SK-N-SH (cell line): ENCODE measurements around the gene OR10A3. TPM values are rescaled to one million over a fixed set of nuclear protein-coding genes. Genes with fewer than 3 reads are reported as not detected.

Experiments used
- CTCF ChIA-PET: fragments of 300-600, 350-600 bp; formaldehyde crosslinking; extraction: SDS; loops from one replicate; lab custom pipeline; 2021; lab: Yijun Ruan, JAX
- POLR2A ChIA-PET: fragments of 350-600 bp; sonication (Branson Sonifier 250); formaldehyde crosslinking; extraction: SDS; loops from one replicate; lab custom pipeline; 2020; ENCODE audit warnings: antibody characterized with exemption, inconsistent platforms; lab: Yijun Ruan, JAX
- DNase-seq: peaks from one replicate; pipeline ENCODE4 v3.0.0; 2012
- H2AFZ ChIP-seq: fragments of 200-600 bp; sonication (generic); 2 replicates; pipeline ENCODE4 v1.8.1; 2016; ENCODE audit warnings: antibody characterized with exemption, mild to moderate bottlenecking, low read depth
- H3F3A ChIP-seq: fragments of 200-600 bp; sonication (generic); replicated peaks from 2 replicates; pipeline ENCODE3; 2016; ENCODE audit warnings: antibody characterized with exemption, mild to moderate bottlenecking; ENCODE audit not compliant: insufficient read depth
- H3K27ac ChIP-seq, 2 experiments: fragments of 200-500 bp in 1 of 2; fragments of 200-600 bp in 1 of 2; sonication (Bioruptor generic) in 1 of 2; sonication (generic), shearing (Covaris generic) in 1 of 2; 2 replicates each; pipeline versions ENCODE4 v1.5.1 to v1.6.1; 2014 to 2016; ENCODE audit warnings: low read depth in 2 of 2, inconsistent platforms in 1 of 2, low read length in 1 of 2, mild to moderate bottlenecking in 1 of 2, mixed read lengths in 1 of 2
- H3K27me3 ChIP-seq: fragments of 200-600 bp; sonication (generic), shearing (Covaris generic); 2 replicates; pipeline ENCODE4 v1.6.1; 2016; ENCODE audit warnings: mixed run types; ENCODE audit not compliant: insufficient read depth
- H3K36me3 ChIP-seq, 2 experiments: fragments of 200-500 bp in 1 of 2; fragments of 200-600 bp in 1 of 2; sonication (Bioruptor generic) in 1 of 2; sonication (generic) in 1 of 2; replicated peaks in 1 of 2; 2 replicates each; pipeline versions ENCODE3 to v1.5.1; 2014 to 2016; ENCODE audit warnings: low read length in 1 of 2, mild to moderate bottlenecking in 1 of 2; ENCODE audit not compliant: insufficient read depth in 2 of 2, control insufficient read depth in 1 of 2
- H3K4me1 ChIP-seq, 2 experiments: fragments of 200-500 bp in 1 of 2; fragments of 200-600 bp in 1 of 2; sonication (Bioruptor generic) in 1 of 2; sonication (generic), shearing (Covaris generic) in 1 of 2; 2 replicates each; pipeline versions ENCODE4 v1.5.1 to v1.6.1; 2014 to 2016; ENCODE audit warnings: low read depth in 1 of 2, low read length in 1 of 2, mixed run types in 1 of 2; ENCODE audit not compliant: insufficient read depth in 2 of 2, control insufficient read depth in 1 of 2
- H3K4me2 ChIP-seq: fragments of 200-600 bp; sonication (generic), shearing (Covaris generic); 2 replicates; pipeline ENCODE4 v1.6.1; 2017; ENCODE audit warnings: mixed run types
- H3K4me3 ChIP-seq, 2 experiments: fragments of 200-500 bp in 1 of 2; fragments of 200-600 bp in 1 of 2; sonication (Bioruptor generic) in 1 of 2; sonication (generic), shearing (Covaris generic) in 1 of 2; 2 replicates each; pipeline versions ENCODE4 v1.5.1 to v1.8.1; 2014 to 2016; ENCODE audit warnings: low read depth in 2 of 2, inconsistent platforms in 1 of 2, low read length in 1 of 2, mild to moderate bottlenecking in 1 of 2, mixed read lengths in 1 of 2, moderate library complexity in 1 of 2
- H3K79me2 ChIP-seq: fragments of 200-600 bp; sonication (generic); 2 replicates; pipeline ENCODE4 v1.8.1; 2017; ENCODE audit warnings: mild to moderate bottlenecking; ENCODE audit not compliant: insufficient read depth
- H3K9ac ChIP-seq: fragments of 200-600 bp; sonication (generic); 2 replicates; pipeline ENCODE4 v1.6.1; 2017; ENCODE audit warnings: mixed run types
- H3K9me2 ChIP-seq: fragments of 200-600 bp; sonication (generic); 2 replicates; pipeline ENCODE4 v1.6.1; 2017; ENCODE audit warnings: mixed run types
- H3K9me3 ChIP-seq: fragments of 200-600 bp; sonication (generic); 2 replicates; pipeline ENCODE4 v1.6.1; 2017; ENCODE audit warnings: mixed run types, mild to moderate bottlenecking, moderate library complexity
- H4K20me1 ChIP-seq: fragments of 200-600 bp; sonication (generic); 2 replicates; pipeline ENCODE4 v1.6.1; 2017; ENCODE audit warnings: mild to moderate bottlenecking, mixed run types; ENCODE audit not compliant: insufficient read depth
- CHD2 ChIP-seq: fragments of 150-350 bp; IDR thresholded peaks from 2 replicates; pipeline ENCODE4 v1.6.1; 2018; ENCODE audit warnings: low read length; ENCODE audit not compliant: partially characterized antibody
- CTCF ChIP-seq: fragments of 200-600 bp; sonication (generic); IDR thresholded peaks from 2 replicates; pipeline ENCODE4 v1.6.1; 2017; ENCODE audit warnings: antibody characterized with exemption, mild to moderate bottlenecking, moderate library complexity
- ELF1 ChIP-seq: IDR thresholded peaks from 2 replicates; pipeline ENCODE4 v1.4.0; 2012
- EP300 ChIP-seq, 2 experiments: IDR thresholded peaks; 2 replicates each; pipeline versions ENCODE4 v1.4.0 to v1.6.1; 2012; ENCODE audit warnings: borderline replicate concordance in 1 of 2, low read depth in 1 of 2, low read length in 1 of 2
- EZH2phosphoT487 ChIP-seq: fragments of 200-600 bp; sonication (generic); IDR thresholded peaks from 2 replicates; pipeline ENCODE4 v1.6.1; 2017; ENCODE audit warnings: low read depth, mixed run types, mild to moderate bottlenecking, antibody characterized with exemption, moderate library complexity, borderline replicate concordance
- FOSL2 ChIP-seq: IDR thresholded peaks from 2 replicates; pipeline ENCODE4 v1.4.0; 2012; ENCODE audit warnings: low read depth, mild to moderate bottlenecking, moderate library complexity, borderline replicate concordance
- FOXJ3 ChIP-seq: sonication (generic); formaldehyde crosslinking; IDR thresholded peaks from 2 replicates; pipeline ENCODE4 v1.5.1; 2020; ENCODE audit warnings: mild to moderate bottlenecking, missing genetic modification reagents
- FOXM1 ChIP-seq: IDR thresholded peaks from 2 replicates; pipeline ENCODE4 v1.4.0; 2012; ENCODE audit warnings: low read depth, mild to moderate bottlenecking
- GATA2 ChIP-seq: sonication (generic); formaldehyde crosslinking; IDR thresholded peaks from 2 replicates; pipeline ENCODE4 v1.5.0; 2020; ENCODE audit warnings: mild to moderate bottlenecking, missing genetic modification reagents
- JUND ChIP-seq: IDR thresholded peaks from 2 replicates; pipeline ENCODE4 v1.4.0; 2012
- MEF2A ChIP-seq: IDR thresholded peaks from 2 replicates; pipeline ENCODE4 v1.4.0; 2012; ENCODE audit warnings: low read depth, borderline replicate concordance
- NRF1 ChIP-seq: IDR thresholded peaks from 2 replicates; pipeline ENCODE4 v1.6.1; 2012; ENCODE audit warnings: low read depth, mild to moderate bottlenecking, low read length
- RAD21 ChIP-seq: IDR thresholded peaks from 2 replicates; pipeline ENCODE4 v1.6.1; 2012; ENCODE audit warnings: mild to moderate bottlenecking, low read length
- RCOR1 ChIP-seq: fragments of 150-350 bp; IDR thresholded peaks from 2 replicates; pipeline ENCODE4 v1.6.1; 2017; ENCODE audit warnings: antibody characterized with exemption, low read length
- REST ChIP-seq: IDR thresholded peaks from 2 replicates; pipeline ENCODE4 v1.6.1; 2012; ENCODE audit warnings: mild to moderate bottlenecking, low read depth, low read length, moderate library complexity
- SIN3A ChIP-seq: IDR thresholded peaks from 2 replicates; pipeline ENCODE4 v1.6.1; 2012; ENCODE audit warnings: low read depth, mild to moderate bottlenecking, low read length, moderate library complexity, borderline replicate concordance
- TAF1 ChIP-seq: IDR thresholded peaks from 2 replicates; pipeline ENCODE4 v1.6.1; 2012; ENCODE audit warnings: low read depth, mild to moderate bottlenecking, low read length, moderate library complexity, borderline replicate concordance
- TCF12 ChIP-seq: IDR thresholded peaks from 2 replicates; pipeline ENCODE4 v1.4.0; 2012
- YY1 ChIP-seq: IDR thresholded peaks from 2 replicates; pipeline ENCODE4 v1.4.0; 2012; ENCODE audit warnings: low read depth, mild to moderate bottlenecking
- WGBS: methylation state at CpG from one replicate; pipeline ENCODE4 v1.1.6; 2017; ENCODE audit warnings: low lambda C conversion rate; 5-methylcytosine and 5-hydroxymethylcytosine counted together
- polyA plus RNA-seq, 3 experiments: library from polyadenylated mRNA; depleted of rRNA; stranded (reverse); fragments of >200 nt; gene quantifications; 2 replicates each; pipeline ENCODE4 v1.2.3, GENCODE V29; 2012
- TF ChIP-seq, protein P1 (sequence below): IDR thresholded peaks from 2 replicates; pipeline ENCODE4; 2012
- TF ChIP-seq, protein P2 (sequence below): IDR thresholded peaks from 2 replicates; pipeline ENCODE4 v1.4.0; 2012; ENCODE audit warnings: low read depth, borderline replicate concordance
- TF ChIP-seq, protein P3 (sequence below): fragments of 150-350 bp; IDR thresholded peaks from 2 replicates; pipeline ENCODE4 v1.6.1; 2016; ENCODE audit warnings: mild to moderate bottlenecking, low read depth, low read length

OR10A3 gene
- polyA plus RNA-seq, 1 of the 3 experiments (the other 2 are of a cell fraction) = not detected

GRCh38 chr11:7973011-7973410, 31.5 kb upstream of the OR10A3 start:
- peaks cover 22% of the 10 kb centered on the region for H3F3A ChIP-seq
- H3K4me3 ChIP-seq = no peak overlapping the region
- H3K36me3 ChIP-seq = no peaks in the 10 kb centered on the region
- no peaks in the 10 kb centered on the region for H3K79me2 ChIP-seq
- H3K4me1 ChIP-seq = no peaks in the 10 kb centered on the region
- CTCF ChIA-PET = no interaction called here
- H3K27ac ChIP-seq = peak overlapping the region in 1 of 2 experiments; percentile 14; a peak in 2 of 4 replicates
- H4K20me1 ChIP-seq = no peaks in the 10 kb centered on the region
- H3K27me3 ChIP-seq = no peaks in the 10 kb centered on the region
- H3K9me3 ChIP-seq = no peaks in the 10 kb centered on the region
- WGBS = 40% methylated on average over 5 of the region's 5 CpGs
- no peak overlapping the region for H3K9ac ChIP-seq
- no peak overlapping the region for H3K4me2 ChIP-seq
- no peak for DNase-seq
- no peaks in the 10 kb centered on the region for H3K9me2 ChIP-seq
- peak overlapping the region; percentile 9 for H2AFZ ChIP-seq
- POLR2A ChIA-PET = no interaction called here
- TF ChIP-seq MEF2A (no peak), TAF1 (no peak), CTCF (no peak), SIN3A (no peak), FOSL2 (peak; percentile 21; the same call in 1 of the 2 replicates), EZH2phosphoT487 (no peak), YY1 (no peak), NRF1 (no peak), FOXM1 (no peak), GATA2 (no peak), TCF12 (peak; percentile 59), RAD21 (no peak), REST (no peak), JUND (peak; percentile 29; the same call in 1 of the 2 replicates), RCOR1 (no peak), FOXJ3 (CRISPR knock-in tag) (no peak), CHD2 (no peak), ELF1 (no peak), EP300 (IDR thresholded peaks at IDR 0.05; ENCODE audit: borderline replicate concordance in 1 of 2, low read depth in 1 of 2, low read length in 1 of 2) (peak in 1 of 2 experiments; percentile 10; a peak in 1 of 4 replicates)
- TF ChIP-seq, protein P1, sequence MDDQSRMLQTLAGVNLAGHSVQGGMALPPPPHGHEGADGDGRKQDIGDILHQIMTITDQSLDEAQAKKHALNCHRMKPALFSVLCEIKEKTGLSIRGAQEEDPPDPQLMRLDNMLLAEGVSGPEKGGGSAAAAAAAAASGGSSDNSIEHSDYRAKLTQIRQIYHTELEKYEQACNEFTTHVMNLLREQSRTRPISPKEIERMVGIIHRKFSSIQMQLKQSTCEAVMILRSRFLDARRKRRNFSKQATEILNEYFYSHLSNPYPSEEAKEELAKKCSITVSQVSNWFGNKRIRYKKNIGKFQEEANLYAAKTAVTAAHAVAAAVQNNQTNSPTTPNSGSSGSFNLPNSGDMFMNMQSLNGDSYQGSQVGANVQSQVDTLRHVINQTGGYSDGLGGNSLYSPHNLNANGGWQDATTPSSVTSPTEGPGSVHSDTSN = 0 out of 2 replicates have a peak, but pooled peaks have one; percentile 13
- TF ChIP-seq, protein P2, sequence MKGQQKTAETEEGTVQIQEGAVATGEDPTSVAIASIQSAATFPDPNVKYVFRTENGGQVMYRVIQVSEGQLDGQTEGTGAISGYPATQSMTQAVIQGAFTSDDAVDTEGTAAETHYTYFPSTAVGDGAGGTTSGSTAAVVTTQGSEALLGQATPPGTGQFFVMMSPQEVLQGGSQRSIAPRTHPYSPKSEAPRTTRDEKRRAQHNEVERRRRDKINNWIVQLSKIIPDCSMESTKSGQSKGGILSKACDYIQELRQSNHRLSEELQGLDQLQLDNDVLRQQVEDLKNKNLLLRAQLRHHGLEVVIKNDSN = no peak
- TF ChIP-seq, protein P3, sequence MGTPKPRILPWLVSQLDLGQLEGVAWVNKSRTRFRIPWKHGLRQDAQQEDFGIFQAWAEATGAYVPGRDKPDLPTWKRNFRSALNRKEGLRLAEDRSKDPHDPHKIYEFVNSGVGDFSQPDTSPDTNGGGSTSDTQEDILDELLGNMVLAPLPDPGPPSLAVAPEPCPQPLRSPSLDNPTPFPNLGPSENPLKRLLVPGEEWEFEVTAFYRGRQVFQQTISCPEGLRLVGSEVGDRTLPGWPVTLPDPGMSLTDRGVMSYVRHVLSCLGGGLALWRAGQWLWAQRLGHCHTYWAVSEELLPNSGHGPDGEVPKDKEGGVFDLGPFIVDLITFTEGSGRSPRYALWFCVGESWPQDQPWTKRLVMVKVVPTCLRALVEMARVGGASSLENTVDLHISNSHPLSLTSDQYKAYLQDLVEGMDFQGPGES = no peak
